HG03457 (cell line): Measurements from ENCODE around the gene WDR47.
"Not testable (repeated sequence)": the region's sequence is repeated elsewhere in the genome, so short reads cannot be mapped to it uniquely, and the experiment has no call there.

Source experiments
- ATAC-seq: cut with Tn5 transposase; IDR thresholded peaks from one replicate; pipeline ENCODE4 v1.9.1; 2021; ENCODE audit warnings: moderate number of reproducible peaks; ENCODE audit not compliant: unreplicated experiment

Gene WDR47

DNA sequence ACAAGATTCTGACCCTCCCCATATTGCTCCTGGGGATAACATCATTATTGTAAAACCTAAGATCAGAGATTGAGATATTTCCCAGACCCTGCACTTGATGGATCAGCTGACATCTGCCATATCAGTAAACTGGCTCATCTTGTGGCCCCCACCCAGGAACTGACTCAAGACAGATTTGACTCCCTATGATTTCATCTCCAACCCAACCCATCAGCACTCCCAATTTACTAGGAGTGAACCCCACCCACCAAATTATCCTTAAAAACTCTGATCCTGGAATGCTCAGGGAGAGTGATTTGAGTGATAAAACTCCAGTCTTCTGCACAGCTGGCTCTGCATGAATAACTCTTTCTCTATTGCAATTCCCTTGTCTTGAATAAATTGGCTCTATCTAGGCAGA, 72.6 kb downstream of the WDR47 start:
- ATAC-seq, result no peak

DNA sequence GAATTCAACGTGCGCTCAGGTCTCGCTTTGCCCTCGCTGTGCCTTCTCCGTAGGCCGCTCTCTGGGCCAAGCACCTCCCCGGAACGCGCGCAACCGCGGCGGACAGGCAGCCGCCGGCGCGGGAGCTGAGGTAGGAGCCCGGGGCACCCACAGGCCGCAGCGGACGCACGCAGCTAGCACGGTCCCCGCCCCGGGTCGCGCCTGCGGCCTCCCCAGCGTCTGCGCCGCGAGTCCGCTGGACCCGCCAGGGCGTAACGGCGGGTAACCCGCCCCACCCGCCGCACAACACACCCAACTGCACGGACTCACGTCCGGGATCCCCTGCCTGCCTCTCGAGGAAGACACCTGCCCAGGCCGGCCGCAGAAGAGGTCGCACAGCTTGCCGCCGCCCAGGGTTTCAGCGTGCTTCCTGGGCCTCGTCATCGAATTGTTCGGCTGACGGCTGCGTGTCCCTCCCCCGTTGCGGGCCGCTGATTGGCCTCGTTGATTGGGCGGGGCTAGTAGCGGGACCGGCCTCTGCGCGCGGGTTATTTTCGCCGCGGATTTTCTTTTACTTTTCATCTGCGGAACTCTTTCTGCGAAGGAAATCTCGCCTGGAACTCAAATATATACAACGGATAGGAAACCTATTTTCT, 78.7 kb downstream of the WDR47 start, which contains the start of gene CLCC1:
CLCC1 (minus strand) TSS at position 433 of the 635 bp plus-strand sequence. CDS start 13,047 bp downstream, outside the sequence.
- peak; percentile 90 for ATAC-seq

DNA sequence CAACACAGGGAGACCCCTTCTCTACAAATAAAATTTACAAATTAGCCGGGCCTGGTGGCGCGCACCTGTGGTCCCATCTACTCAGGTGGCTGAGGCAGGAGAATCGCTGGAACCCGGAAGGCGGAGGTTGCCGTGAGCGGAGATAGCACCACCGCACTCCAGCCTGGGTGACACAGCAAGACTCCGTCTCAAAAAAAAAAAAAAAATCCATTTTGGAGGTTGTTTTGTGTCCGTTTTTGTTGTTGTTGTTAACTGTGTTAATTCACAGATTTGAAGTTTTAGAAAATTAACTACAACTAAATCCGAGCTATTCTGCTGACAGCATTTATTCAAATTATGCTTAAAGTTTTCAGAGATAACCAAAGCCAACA, 79.2 kb downstream of the WDR47 start:
- ATAC-seq, result no peak

DNA sequence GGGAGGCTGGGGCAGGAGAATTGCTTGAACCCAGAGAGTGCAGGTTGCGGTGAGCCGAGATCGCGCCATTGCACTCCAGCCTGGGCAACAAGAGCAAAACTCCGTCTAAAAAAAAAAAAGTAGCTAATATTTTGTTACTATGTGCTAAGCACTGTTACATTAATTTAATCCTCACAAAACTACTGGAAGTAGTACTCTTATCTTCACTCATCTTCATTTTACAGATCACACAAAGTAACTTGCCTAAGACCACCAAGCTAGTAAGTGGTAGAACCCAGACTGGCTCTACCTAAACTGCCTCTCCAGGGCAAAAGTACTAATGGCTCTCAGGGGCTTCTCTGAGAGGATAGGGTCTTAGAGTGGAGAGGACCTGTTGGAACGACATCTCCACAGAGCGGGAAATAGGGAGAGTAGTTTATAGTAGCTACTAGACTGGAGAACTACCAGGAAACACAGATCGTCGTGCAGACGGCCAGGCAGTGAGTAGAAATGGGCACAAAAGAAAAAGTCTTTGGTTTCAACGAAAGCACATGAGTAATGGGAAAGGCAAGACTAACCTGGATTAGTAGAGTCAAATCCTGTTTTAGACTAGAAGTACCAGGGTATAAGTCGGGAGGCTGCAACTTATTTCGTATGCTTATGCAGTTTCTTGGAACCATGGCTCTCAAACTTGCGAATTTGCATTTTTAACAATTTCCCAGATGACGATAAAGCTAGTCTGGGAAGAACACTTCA, 80.0 kb downstream of the WDR47 start:
- ATAC-seq, result no peak

DNA sequence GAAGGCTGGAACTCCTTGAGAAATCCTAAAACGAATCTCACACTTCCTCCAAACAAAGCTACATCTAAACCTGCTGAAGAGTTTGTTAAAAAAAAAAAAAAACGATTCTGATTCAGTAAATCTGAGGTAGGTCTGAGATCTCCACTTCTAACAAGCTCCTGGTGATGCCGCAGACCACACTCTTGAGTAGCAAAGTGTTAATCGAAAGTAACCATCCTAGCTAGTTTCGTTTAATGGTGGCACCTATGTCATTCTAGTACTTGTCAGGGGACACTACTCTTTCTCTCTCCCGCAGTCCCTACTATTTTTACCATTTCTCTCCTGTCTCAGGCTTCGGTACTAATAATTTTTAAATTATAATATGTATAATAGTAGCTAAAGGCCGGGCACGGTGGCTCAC, 80.7 kb downstream of the WDR47 start:
- ATAC-seq, result no peak

DNA sequence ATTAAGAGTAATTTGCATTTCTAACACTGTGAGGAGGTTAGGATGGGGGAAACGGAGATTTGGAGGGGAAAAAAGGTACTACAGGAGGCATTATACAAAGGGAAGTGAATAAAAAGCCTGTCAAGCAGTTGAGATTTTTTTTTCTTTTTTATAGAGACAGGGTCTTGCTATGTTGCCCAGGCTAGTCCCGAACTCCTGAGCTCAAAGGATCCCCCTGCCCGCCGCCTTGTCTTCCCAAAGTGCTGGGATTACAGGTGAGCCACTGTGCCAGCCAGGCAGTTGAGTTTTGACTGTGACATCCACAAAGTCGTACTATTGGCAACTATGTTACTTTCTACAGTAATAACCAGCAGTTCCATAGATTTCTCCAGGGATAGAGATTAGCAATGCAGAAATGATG, 81.2 kb downstream of the WDR47 start:
- ATAC-seq, result no peak

DNA sequence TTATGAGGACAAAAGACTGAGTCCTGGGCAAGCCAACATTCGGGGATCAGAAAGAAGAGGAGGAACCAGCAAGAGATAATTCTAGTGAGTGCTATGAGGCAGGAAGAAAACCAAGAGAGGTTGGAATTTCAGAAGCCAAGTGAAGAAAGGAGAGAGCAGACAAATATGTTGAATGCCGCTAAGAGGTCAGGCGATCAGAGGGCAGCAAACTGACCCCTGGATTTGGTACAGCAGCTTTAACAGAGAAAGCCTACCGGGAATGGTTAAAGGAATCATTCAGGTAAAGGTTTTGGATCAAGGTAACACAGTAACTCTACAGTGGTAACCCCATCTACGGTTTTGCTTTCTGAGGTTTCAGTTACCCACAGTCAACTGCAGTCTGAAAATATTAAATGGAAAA, 84.0 kb downstream of the WDR47 start:
- ATAC-seq, result no peak

DNA sequence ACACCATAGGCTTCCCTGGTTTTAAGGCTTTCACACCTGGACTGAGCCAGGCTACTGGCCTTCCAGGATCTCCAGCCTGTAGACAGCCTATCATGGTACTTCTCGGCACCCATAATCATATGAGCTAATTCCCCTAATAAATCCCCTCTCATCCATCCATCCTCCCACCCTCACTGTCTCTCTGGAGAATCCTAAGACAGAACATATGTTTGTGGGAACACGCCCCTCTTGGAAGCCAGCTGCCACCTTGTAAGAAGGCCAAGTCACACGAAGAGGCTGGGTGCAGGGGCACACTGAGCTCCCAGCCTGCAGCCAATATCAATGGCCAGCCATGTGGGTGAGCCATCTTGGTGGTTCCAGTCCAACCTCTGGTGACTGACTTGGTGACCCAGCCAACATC, 86.0 kb downstream of the WDR47 start:
- ATAC-seq, result no peak

DNA sequence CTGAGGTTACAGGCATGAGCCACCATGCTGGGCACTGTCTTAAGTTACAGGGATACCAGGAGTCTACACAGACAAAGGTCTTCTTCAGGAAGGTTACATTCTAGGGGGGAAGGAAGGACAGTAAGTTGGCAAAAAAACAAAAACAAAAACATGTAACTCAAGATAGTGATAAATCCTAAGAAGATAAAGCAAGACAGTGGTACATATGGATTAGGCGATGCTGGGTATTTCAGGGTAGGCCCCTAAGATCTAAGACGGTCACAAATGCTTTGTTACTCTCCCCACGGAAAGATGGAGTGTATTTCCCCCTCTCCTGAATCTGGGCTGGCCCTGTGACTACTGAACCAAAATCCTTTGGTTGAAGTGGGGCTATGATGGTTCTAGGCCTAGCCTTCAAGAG, 86.8 kb downstream of the WDR47 start:
- no peak for ATAC-seq

DNA sequence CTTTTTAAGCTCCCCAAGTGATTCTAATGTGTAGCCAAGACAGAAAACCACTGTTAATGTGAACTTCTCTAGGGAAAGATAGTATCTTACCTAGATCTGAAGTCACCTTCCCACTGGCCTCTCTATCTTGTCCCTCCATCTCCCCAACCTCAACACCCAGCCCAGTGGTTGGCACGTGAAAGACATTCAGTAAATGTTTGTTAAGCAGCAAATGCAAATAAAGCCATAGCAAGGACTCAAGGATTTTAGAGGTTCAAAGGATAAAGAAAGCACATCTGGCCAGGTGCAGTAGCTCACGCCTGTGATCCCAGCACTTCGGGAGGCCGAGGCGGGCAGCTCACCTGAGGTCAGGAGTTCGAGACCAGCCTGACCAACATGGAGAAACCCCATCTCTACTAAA, 88.5 kb downstream of the WDR47 start:
- no peak for ATAC-seq

DNA sequence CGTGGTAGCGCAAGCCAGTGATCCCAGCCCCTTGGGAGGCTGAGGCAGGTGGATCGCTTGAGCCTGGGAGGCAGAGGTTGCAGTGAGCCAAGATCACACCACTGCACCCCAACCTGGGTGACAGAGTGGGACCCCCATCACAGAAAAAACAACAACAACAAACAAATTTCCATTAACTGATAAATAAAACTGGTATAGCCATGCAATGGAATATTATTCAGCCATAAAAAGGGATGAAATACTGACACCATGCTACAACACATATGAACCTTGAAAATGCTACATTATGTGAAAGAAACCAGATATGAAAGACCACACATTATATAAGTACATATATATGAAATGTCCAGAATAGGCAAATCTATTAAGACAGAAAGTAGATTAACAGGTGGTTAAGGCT, 90.7 kb downstream of the WDR47 start:
- ATAC-seq, result no peak

DNA sequence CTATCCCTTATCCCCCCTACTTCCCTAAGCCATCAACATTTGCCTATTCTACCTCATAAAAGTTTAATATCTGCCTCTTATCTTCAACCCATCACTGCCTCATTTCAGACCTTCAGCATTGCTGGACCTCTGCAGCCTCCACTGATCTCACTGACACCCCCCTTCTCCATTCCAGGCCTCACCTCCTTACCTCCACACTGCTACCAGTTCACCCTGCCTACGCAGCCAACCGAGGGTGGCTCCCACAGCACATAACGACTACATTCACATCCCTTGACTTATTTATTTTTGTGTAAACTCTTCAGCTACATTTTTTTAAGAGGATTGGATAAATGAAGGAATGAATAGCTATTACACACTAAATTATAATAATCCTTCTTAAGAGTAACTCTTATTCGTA, 92.9 kb downstream of the WDR47 start:
- no peak for ATAC-seq

DNA sequence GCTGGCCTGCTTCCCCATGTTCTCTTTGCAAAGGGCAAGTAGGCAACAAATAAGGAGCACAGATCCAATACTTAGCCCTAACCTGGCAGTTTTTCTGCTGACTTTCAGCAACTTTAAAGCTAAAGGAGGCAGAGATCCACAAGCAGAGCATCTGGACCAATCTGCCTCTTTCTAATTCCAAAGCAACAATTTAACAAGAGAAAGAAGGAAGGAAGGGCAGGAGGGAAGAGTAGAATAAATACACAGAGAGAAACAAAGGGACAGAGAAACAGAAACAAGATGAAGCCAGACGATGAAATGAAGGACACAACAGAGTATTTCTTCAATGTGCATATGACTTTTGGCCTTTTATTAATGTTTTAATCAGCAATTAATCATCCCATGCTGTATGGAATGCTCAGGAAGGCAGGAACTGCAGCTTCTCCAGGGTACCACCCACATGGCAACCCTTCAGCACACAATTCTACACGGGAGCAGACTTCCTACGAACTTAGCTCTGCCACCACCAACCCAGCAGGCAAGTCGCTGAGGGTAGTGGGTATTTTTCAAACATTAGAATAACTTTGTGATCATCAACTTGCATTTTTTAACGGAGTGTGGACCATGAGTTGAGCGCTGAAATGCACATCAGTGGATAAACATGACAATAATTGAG, 93.9 kb downstream of the WDR47 start:
- ATAC-seq, result no peak

DNA sequence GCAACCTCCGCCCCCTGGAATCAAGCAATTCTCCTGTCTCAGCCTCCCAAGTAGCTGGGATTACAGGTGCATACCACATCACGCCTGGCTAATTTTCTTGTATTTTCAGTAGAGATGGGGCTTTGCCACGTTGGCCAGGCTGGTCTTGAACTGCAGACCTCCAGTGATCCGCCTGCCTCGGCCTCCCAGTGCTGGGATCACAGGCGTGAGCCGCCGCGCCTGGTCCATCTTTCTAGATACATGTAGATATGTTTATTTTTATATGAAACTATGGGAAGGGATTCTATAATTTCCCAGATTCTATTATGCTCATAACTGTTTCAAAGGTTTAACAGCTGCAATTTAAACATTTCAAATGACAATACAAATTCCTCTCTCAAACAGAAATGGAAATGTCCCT, 105.7 kb downstream of the WDR47 start:
- no peak for ATAC-seq

DNA sequence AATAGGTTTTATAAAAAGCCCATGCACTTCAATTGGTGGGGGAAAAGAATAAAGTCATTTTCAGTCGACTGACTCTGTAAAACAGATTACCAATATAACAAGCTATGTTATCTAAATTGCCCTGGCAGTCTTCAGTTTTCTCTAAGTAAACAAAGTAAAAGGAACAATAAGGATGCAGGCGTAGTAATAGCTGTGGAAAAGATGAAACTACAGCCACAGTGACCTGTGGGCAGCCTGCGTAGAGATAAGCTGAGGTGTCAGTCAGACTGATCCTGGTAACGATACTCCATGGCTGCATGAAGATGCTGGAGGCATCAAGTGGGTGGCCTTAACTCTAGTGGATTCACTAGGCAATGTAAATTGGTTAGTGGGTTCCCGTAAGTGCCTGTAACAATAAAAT, 108.0 kb downstream of the WDR47 start:
- no peak for ATAC-seq

DNA sequence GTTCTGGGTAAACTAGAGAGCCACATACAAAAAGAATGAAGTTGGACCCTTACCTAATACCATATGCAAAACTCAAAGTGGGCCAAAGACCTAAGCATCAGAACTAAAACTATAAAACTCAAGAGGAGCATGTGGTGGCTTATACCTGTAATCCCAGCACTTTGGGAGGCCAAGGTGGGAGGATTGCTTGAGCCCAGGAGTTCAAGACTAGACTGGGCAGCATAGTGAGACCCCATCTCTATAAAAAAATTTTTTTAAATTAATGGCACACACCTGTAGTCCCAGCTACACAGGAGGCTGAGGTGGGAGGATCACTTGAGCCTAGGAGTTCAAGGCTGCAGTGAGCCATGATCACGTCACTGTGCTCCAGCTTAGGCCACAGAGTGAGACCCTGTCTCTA, 114.3 kb downstream of the WDR47 start:
- ATAC-seq, result not testable (repeated sequence)

DNA sequence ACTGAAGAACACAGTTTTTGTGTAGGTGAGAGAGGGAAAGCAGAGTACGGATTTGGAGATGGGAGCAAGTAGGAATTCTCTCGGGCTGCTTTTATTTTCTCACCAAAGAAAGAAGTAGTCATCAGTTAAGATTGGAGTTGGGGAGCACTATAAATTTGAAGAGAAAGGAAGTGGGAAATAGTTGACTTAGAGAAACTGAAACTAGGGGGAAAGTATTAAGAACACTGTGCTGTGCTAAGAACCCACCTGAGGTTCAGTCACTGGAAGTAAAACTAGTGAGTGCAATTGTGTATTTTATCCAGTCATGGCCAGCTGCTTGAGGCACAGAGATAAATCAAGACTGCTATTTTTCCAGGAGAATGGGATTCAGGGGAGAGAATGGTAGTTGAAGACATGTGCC, 116.0 kb downstream of the WDR47 start:
- no peak for ATAC-seq
